ENCODE results near the gene FLNA. TPM values are rescaled to one million over a fixed set of nuclear protein-coding genes. Genes with fewer than 3 reads are reported as not detected.
"Not testable (repeated sequence)": the region's sequence is repeated elsewhere in the genome, so short reads cannot be mapped to it uniquely, and the experiment has no call there.

Gene FLNA
- total RNA-seq, 1 donor, result 868 TPM

GRCh38 chrX:154398668-154399526, 24.5 kb upstream of the FLNA start:
- peak; percentile 58 to 84 (median 77) for DNase-seq (ENCODE audit: low read depth in 2 of 3, low spot score in 2 of 3)

- DNase-seq (ENCODE audit: low read depth in 2 of 3, low spot score in 2 of 3), result peak; percentile 77 to 95 (median 93)
These were observed 23.6 kb upstream of the FLNA start, which contains the start of gene RPL10 for GRCh38 chrX:154397888-154398667. RPL10 (plus strand) TSS chrX:154398377; CDS start chrX:154398520, 143 bp downstream.

DNA sequence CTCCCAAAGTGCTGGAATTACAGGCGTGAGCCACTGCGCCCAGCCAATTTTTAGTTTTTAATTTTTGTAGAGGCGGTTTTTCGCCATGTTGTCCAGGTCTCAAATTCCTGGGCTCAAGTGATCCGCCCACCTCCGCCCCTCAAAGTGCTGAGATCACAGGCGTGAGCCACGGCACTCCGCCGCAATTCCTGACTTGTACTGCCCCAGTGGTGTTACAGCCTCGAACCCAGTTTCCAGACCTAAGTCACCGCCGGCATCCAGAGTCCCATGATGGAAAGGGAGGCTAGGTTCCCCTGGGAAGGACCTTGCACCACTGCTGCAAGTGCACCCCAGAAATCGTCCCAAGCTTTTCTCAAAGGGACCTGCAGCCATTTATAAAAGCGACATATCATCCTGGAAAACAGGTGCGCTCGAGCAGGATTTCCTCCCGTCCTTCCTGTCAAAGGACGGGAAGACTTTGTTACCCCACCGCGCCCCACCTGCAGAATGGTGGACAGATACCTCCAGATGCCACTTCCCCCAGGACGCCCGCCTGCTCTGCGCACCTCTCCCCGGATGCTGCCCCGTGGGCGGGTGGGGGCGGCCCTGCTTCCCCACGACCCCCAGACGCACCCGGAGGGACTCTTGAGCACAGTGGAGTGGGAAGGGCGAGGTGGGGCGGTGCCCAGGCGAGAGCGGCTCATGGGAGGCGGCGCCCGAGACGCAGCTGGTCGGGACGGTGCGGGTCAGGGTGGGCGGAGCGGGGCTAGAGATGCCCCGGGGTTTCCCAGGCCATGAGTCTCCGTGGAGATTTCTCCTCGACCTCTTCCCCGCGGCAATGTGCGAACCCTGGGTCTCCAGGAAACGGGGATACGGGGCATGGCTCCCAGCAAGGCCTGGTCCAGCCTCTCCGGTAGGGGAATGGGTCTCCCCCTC, 22.8 kb upstream of the FLNA start:
- DNase-seq (ENCODE audit: low read depth in 2 of 3, low spot score in 2 of 3), result peak in 2 of 3 donors; percentile 54 to 61

- DNase-seq (ENCODE audit: low read depth in 2 of 3, low spot score in 2 of 3), result not testable (repeated sequence)
These were observed 21.9 kb upstream of the FLNA start for GRCh38 chrX:154396363-154396762.

- not testable (repeated sequence) for DNase-seq (ENCODE audit: low read depth in 2 of 3, low spot score in 2 of 3)
These were observed 15.6 kb upstream of the FLNA start for GRCh38 chrX:154389812-154390747.

DNA sequence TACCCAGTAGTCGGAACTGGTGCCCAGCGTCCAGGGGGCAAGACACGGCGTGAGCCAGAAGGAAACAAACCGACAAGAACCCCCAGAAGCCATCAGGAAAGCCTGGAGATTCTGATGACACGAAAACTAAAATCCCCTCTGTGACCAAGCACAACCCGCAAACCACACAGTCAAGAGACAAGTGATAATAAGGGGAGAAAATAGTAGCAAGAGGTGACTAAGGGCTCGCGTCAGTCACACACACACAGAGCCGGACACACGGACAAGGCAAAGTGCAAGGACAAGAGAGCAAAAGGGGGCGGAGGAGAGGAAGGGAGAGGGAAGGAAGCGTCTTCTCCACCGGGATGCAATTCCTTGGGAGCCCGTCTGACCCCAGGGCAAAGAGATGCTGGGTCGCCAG, 14.2 kb upstream of the FLNA start:
- DNase-seq (ENCODE audit: low read depth in 2 of 3, low spot score in 2 of 3), result not testable (repeated sequence)

GRCh38 chrX:154388094-154388493, 13.7 kb upstream of the FLNA start:
- DNase-seq (ENCODE audit: low read depth in 2 of 3, low spot score in 2 of 3), result not testable (repeated sequence)

GRCh38 chrX:154384284-154384892, 10.0 kb upstream of the FLNA start:
- DNase-seq (ENCODE audit: low read depth in 2 of 3, low spot score in 2 of 3), result no peak

- DNase-seq (ENCODE audit: low read depth in 2 of 3, low spot score in 2 of 3), result no peak
These were observed 9.2 kb upstream of the FLNA start for GRCh38 chrX:154383359-154384283.

- DNase-seq (ENCODE audit: low read depth in 2 of 3, low spot score in 2 of 3), result no peak
These were observed 8.1 kb upstream of the FLNA start for GRCh38 chrX:154382483-154383069.

DNA sequence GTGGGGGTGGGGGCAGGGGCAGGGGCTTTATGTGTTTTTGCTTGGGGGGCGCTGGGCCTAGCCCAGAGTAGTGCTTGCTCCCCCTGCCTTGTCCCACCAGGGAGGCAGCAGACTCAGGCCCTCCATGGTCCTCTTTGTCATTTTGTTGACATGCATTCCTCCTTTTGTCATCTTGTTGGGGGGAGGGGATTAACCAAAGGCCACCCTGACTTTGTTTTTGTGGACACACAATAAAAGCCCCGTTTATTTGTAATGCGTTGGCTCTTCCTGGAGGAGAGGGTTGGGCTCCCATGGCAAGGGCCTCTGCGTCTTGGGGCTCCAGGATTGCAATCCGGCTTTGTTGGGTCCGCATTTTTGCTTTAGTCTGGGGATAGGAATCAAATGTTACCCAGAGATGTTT, 6.8 kb upstream of the FLNA start:
- no peak for DNase-seq (ENCODE audit: low read depth in 2 of 3, low spot score in 2 of 3)

- no peak for DNase-seq (ENCODE audit: low read depth in 2 of 3, low spot score in 2 of 3)
These were observed 6.4 kb upstream of the FLNA start for GRCh38 chrX:154380787-154381186.

DNA sequence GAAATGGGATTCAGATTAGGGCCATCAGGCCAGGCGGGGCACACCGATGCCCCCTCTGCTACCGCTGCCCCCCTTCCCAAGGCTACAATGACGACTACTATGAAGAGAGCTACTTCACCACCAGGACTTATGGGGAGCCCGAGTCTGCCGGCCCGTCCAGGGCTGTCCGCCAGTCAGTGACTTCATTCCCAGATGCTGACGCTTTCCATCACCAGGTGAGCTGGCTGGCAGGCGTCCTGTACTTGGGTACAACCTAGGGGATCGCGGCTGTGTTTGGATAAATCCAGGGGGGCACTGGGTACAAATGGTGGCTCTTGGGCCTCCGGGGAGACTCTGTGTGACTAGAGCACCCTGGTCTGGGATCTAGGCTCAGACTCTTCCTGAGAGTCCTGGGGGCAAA, 5.7 kb upstream of the FLNA start:
- DNase-seq (ENCODE audit: low read depth in 2 of 3, low spot score in 2 of 3), result no peak

DNA sequence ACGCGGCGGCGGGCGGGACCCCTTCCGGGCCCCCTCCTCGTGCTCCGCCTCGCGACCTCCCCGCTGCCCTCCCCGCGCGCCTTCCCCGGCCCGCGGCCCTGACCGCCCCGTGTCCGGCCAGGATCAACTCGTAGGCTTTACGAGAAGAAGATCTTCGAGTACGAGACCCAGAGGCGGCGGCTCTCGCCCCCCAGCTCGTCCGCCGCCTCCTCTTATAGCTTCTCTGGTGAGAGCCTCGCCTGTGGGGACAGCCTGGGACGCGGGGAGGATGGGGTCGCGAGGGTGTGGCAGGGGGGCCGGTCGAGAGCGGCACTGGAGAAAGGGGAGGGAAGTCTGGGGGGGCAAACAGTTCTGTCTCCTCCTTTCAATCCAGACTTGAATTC, 5.1 kb upstream of the FLNA start:
- no peak for DNase-seq (ENCODE audit: low read depth in 2 of 3, low spot score in 2 of 3)

DNA sequence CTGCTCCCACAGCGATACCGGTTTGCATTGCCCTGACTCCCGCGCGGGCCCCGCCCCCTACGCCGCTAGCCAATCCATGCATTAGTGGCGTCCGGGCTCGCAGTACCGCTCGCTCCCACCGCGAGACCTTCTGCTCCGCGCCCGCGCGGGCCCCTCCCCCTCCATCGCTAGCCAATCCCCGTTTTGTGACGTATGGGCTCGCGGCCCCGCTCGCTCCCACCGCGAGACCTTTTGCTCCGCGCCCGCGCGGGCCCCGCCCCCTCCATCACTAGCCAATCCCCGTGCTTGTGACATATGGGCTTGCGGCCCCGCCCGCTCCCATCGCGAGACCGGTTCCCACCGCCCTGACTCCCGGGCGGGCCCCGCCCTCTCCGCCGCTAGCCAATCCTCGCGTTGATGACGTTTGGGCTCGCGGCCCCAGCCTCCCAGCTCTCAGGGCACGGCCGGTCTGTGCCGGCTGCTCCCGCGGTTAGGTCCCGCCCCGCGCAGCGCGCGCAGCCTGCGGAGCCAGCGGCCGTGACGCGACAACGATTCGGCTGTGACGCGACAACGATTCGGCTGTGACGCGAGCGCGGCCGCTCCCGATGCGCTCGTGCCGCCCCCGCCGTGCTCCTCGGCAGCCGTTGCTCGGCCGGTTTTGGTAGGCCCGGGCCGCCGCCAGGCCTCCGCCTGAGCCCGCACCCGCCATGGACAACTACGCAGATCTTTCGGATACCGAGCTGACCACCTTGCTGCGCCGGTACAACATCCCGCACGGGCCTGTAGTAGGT, 4.5 kb upstream of the FLNA start, which contains the start of gene EMD:
TSS of gene EMD (plus strand) at position 497 of the 770 bp plus-strand sequence. CDS start at position 687, 190 bp downstream.
- DNase-seq (ENCODE audit: low read depth in 2 of 3, low spot score in 2 of 3), result peak; percentile 91 to 98 (median 96)

GRCh38 chrX:154378059-154378798, 3.8 kb upstream of the FLNA start:
- DNase-seq (ENCODE audit: low read depth in 2 of 3, low spot score in 2 of 3), result peak in 2 of 3 donors; percentile 49 to 62

Measured in hematopoietic multipotent progenitor cell (in vitro differentiated cells).